HG03108 (cell line): ENCODE results near the gene SEPHS2.
"Not testable (repeated sequence)": the region's sequence is repeated elsewhere in the genome, so short reads cannot be mapped to it uniquely, and the experiment has no call there.

Experiments
- ATAC-seq: cut with Tn5 transposase; IDR thresholded peaks from one replicate; pipeline ENCODE4 v1.9.1; 2021; ENCODE audit warnings: moderate library complexity; ENCODE audit not compliant: unreplicated experiment

SEPHS2 gene

DNA sequence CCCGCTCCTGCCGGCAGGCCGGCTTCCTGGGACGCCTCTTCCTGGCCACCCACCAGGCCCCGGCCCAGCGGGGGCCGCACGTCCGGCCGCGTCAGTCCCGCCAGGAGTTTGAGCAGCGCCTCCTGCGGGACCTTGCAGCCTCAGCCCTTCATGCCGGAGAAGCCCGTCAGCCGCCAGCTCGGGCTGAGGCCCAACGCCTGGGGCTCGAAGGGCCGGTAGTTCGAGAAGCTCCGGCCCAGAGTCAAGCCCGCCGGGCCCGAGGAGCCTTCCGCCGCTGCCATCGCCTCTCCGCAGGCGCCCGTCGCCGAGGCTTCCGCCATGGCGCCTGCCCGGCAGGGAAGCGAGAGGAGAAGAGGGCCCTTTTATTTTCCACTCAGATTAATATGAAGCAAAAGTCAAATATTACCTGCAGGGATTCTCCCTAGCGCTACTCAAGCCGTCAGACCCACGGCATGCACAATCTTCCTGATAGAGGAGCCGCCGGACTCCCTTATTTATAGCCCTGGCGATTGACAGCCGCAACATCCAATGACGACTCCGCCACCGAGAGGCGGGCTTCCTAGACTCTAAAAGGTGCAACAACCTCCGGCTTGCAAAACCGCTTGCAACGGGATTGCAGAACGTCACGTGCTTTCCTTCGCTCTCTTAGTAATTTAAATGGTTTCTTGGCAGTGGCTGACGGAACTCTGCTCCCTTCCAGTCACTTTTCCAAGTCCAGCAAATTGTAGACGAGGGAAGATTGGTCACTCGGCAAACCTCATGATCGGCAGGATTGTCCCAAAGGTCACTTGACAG is at the start of gene SEPHS2:
TSS of gene SEPHS2 (minus strand) at position 467 of the 795 bp plus-strand sequence. CDS start at position 320, 147 bp downstream.
- peak; percentile 79 for ATAC-seq

- ATAC-seq: no peak
Observed at GRCh38 chr16:30494709-30495108, 49.0 kb upstream of the SEPHS2 start.

GRCh38 chr16:30493941-30494488 is 48.3 kb upstream of the SEPHS2 start:
- ATAC-seq: no peak

- ATAC-seq: no peak
Observed at GRCh38 chr16:30491744-30492308, 46.2 kb upstream of the SEPHS2 start.

GRCh38 chr16:30491229-30491628 is 45.6 kb upstream of the SEPHS2 start:
- no peak for ATAC-seq

DNA sequence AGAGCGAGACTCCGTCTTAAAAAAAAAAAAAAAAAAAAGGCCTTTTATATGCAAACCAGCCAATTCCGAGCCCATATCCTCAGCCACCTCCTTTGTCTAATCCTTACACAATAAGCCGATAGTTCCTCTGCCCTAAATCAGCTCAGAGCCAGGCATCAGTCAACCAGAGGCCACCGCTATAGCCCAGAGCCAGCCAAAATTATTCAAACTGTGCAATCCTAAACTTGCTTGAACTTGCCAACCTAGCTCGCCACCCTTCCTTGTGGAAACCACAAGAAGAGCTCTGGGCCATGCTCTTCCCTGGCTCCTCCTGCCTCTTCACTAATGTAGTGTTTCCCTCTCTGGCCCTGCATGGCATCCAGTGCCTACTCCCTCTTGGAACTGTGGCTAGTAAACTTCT is 44.5 kb upstream of the SEPHS2 start:
- ATAC-seq: no peak

DNA sequence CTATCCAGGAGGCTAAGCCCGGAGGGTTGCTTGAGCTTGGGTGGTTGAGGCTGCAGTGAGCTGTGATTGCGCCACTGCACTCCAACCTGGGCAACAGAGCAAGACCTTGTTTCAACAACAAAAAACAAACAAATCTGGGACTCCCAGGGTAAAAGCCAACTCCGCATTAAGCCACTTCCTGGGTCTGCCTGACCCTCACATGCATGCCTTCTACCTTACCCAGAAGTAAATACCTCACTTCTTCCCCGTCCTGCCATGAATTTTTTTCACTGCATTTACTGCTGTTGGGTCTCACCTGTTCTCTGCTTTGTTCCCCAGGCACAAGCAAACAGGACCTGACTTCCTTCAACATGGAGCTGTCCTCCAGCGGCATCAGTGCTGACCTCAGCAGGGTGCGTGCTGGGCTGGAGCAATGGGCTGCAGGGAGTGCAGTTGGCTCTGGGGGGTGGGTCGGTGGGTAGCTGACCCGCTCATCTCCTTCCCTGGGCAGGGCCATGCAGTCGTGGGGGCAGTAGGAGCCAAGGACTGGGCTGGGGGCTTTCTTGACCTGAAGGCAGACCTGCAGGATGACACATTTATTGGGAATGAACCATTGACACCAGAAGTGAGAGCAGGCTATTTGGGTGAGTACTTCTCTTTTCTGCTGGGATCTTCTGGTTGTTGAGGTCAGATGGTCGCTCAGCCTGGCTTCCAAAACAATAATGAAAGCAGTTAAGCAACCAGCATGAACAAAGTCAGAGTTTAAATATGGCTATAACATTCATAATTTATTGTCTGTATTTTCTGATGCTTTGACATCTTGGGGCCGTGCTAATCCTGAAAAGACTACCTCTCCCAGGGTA is 43.3 kb upstream of the SEPHS2 start:
- ATAC-seq: no peak

- ATAC-seq: no peak
Observed at GRCh38 chr16:30485818-30486436, 40.3 kb upstream of the SEPHS2 start.

DNA sequence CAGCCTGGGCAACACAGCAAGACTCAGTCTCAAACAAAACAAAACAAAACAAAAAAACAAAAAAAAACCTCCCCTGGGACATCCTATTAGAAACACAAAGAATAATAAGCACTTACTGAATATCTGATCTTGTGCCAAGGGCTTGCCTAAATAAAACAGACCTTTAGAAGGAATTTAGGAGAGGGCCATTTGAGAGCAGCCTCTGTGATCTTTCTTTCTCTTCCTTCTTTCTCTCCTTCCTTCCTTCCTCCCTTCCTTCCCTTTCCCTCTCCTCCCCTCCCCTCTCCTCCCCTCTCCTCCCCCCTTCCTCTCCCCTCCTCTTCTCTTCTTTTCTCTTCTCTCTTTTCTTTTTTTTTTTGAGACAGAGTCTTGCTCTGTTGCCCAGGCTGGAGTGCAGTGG is 39.2 kb upstream of the SEPHS2 start:
- no peak for ATAC-seq

DNA sequence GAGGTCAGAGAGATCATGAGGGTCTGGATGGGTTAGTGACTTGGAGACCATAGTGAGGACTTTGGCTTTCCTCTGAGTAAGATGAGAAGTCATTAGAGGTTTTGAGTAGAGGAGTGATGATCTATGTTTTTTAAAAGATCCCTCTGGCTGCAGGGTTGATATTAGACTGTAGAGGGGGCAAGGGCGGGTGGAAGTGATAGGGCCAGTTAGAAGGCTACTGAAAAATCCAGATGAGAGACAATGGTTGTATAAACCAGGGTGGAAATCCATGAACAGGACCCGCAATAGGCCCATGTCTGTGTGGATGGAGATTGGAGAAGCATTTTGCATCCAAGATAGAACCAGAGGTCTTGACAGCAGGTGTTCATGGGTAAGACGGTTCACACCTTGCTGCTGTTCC is 36.7 kb upstream of the SEPHS2 start:
- no peak for ATAC-seq

- ATAC-seq: no peak
Observed at GRCh38 chr16:30481381-30481780, 35.7 kb upstream of the SEPHS2 start.

- no peak for ATAC-seq
Observed at GRCh38 chr16:30478766-30479478, 33.2 kb upstream of the SEPHS2 start.

DNA sequence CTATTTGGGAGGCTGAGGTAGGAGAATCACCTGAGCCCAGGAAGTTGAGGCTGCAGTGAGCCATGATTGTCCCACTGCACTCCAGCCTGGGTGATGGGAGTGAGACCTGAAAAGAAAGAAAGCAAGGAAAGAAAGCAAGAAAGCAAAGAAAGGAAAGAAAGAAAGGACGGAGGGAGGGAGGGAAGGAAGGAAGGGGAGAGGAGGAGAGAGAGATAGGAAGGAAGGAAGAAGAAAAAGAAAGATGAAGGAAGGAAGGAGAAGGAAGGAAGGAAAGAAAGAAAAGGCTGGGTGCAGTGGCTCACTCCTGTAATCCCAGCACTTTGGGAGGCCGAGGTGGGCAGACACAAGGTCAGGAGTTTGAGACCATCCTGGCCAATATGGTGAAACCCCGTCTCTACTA is 32.1 kb upstream of the SEPHS2 start:
- ATAC-seq: not testable (repeated sequence)

DNA sequence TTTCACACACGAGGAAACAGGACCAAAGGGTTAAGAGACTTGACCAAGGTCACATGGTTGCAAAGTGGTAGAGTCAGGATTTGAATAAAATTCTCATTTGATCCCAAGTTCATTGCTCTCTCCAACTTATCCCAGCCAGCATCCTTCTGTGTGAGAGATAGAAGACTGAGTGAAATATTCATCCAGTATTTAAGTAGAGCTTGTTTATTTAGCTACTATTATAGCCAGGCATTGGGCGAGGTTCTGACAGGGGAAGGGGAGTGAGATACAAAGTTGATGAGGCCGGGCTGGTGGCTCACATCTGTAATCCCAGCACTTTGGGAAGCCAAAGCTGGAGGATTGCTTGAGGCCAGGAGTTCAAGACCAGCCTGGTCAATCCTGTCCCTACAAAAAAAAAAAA is 31.3 kb upstream of the SEPHS2 start:
- ATAC-seq: no peak

DNA sequence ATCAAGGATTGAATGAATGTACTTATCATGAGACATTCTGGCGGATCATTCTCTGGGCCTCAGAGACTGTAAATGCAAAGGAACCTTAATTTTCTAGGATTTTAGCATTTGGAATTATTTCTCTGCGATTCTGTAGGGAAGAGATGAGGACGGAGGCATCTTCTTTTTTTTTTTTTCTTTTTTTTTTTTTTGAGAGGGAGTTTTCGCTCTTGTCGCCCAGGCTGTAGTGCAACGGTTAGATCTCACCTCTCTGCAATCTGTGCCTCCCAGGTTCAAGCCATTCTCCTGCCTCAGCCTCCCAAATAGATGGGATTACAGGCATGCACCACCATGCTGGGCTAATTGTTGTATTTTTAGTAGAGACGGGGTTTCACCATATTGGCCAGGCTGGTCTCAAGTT is 29.0 kb upstream of the SEPHS2 start:
- no peak for ATAC-seq

DNA sequence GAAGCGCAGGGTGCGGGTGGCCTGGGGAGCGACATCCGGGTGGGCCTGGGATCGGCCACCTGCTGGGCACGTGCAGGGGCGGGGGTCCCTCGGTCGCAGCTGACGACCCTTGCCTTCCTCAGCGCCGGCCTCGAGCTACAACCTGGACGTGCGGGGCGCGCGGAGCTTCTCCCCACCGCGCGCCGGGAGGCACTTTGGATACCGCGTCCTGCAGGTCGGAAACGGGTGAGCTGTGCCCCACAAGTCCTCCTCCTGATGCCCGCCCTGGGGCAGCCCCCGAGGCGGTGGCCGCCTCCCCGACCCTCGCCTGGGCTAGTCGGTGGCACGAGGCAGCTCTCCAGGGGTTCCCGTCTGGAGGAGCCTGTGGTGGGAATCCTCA is 28.4 kb upstream of the SEPHS2 start:
- ATAC-seq: no peak

DNA sequence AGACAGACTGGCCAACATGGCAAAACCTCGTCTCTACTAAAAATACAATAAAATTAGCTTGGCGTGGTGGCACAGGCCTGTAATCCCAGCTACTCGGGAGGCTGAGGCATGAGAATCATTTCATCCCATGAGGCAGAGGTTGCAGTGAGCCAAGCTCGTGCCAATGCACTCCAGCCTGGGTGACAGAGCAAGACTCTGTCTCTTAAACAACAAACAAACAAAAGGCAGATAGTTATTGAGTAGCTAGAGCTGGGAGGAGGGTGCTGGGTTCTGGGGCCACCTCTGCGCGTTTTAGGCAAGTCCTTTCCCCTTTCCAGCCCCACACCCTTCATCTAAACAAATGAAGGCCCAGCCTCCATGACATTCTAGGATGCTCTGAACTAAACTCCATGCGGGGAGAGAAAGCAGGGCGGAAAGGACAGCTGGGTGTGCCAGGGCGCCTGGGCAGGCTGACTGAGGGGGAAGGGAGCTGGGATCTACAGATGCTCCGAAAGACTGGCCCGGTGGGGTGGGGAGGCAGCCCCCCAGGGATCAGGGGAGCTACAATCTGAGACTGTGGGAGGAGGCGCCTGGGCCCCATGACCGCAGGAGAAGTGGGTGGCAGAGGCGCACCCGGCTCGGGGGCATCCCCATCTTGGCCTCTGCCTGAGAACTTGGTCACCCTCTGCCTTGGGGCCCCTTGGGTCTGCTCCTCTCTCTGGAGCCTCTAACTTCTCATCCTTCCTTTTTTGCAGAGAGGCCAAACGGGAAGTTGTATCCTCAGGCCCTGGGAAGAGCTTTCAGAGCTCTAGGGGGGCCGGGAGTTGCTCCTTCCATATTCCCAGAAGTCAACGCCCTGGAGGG is 27.8 kb upstream of the SEPHS2 start:
- no peak for ATAC-seq

GRCh38 chr16:30472328-30472942 is 26.8 kb upstream of the SEPHS2 start, which contains the start of gene ITGAL:
TSS of gene ITGAL (plus strand) at chr16:30472742. CDS start at chr16:30472838, 96 bp downstream.
- ATAC-seq: peak; percentile 43

DNA sequence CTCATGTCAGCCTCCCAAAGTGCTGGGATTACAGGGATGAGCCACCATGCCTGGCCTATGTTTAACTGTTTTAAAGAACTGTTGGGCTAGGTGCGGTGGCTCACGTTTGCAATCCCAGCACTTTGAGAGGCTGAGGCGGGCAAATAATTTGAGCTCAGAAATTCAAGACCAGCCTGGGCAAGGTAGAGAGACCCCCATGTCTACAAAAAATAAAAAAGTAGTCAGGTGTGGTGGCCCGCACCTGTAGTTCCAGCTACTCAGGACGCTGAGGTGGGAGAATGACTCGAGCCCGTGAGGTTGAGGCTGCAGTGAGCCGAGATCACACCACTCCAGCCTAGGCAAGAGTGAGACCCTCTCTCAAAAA is 24.9 kb upstream of the SEPHS2 start:
- ATAC-seq: no peak
